Measurements from ENCODE around the gene CHRND.

CHRND gene

GRCh38 chr2:232525791-232526371 is at the start of gene CHRND:
Gene CHRND (plus strand): TSS chr2:232526160. CDS start chr2:232526216, 56 bp downstream.
- peak within 1 kb of the TSS in 2 of 3 experiments; percentile 61 to 86 for H3K27ac Mint-ChIP-seq
- peaks cover 33% of the 10 kb centered on the region for H3K4me1 Mint-ChIP-seq

GRCh38 chr2:232476791-232477190 is 49.2 kb upstream of the CHRND start:
- no peak for TF ChIP-seq CTCF (IDR thresholded peaks at IDR 0.05; ENCODE audit: unreplicated experiment in 3 of 3)
- Mint-ChIP-seq H3K27me3 (ENCODE audit: low read depth) (peaks cover 48% of the 10 kb centered on the region), H3K9me3 (peaks cover 13% of the 10 kb centered on the region), H3K4me1 (peaks cover 15% of the 10 kb centered on the region), H3K27ac (no peak overlapping the region), H3K36me3 (ENCODE audit: low read depth) (peaks cover 8% of the 10 kb centered on the region), H3K4me3 (no peak overlapping the region)

More at GRCh38 chr2:232525791-232526371, at the start of gene CHRND:
- peak within 1 kb of the TSS; percentile 65 to 86 (median 78) for H3K4me3 Mint-ChIP-seq
- H3K27me3 Mint-ChIP-seq (ENCODE audit: low read depth): peaks cover 53% of the 10 kb centered on the region
- H3K9me3 Mint-ChIP-seq: no peaks in the 10 kb centered on the region
- no peaks in the 10 kb centered on the region for H3K36me3 Mint-ChIP-seq (ENCODE audit: low read depth)
- no peak for TF ChIP-seq CTCF (IDR thresholded peaks at IDR 0.05; ENCODE audit: unreplicated experiment in 3 of 3)

GRCh38 chr2:232477751-232478510 is 48.0 kb upstream of the CHRND start:
- Mint-ChIP-seq H3K27ac (no peak overlapping the region), H3K27me3 (ENCODE audit: low read depth) (peaks cover 53% of the 10 kb centered on the region), H3K9me3 (peaks cover 2% of the 10 kb centered on the region), H3K4me3 (no peak overlapping the region), H3K36me3 (ENCODE audit: low read depth) (peaks cover 2% of the 10 kb centered on the region), H3K4me1 (peaks cover 13% of the 10 kb centered on the region)
- no peak for TF ChIP-seq CTCF (IDR thresholded peaks at IDR 0.05; ENCODE audit: unreplicated experiment in 3 of 3)

GRCh38 chr2:232478571-232479340 is 47.2 kb upstream of the CHRND start:
- H3K27me3 Mint-ChIP-seq (ENCODE audit: low read depth): peaks cover 57% of the 10 kb centered on the region
- H3K4me3 Mint-ChIP-seq: no peak overlapping the region
- peaks cover 5% of the 10 kb centered on the region for H3K4me1 Mint-ChIP-seq
- no peaks in the 10 kb centered on the region for H3K36me3 Mint-ChIP-seq (ENCODE audit: low read depth)
- no peaks in the 10 kb centered on the region for H3K9me3 Mint-ChIP-seq
- TF ChIP-seq CTCF (IDR thresholded peaks at IDR 0.05; ENCODE audit: unreplicated experiment in 3 of 3): no peak
- H3K27ac Mint-ChIP-seq: no peak overlapping the region

- H3K27me3 Mint-ChIP-seq (ENCODE audit: low read depth): peaks cover 59% of the 10 kb centered on the region
- H3K36me3 Mint-ChIP-seq (ENCODE audit: low read depth): no peaks in the 10 kb centered on the region
- no peak for TF ChIP-seq CTCF (IDR thresholded peaks at IDR 0.05; ENCODE audit: unreplicated experiment in 3 of 3)
- peaks cover 2% of the 10 kb centered on the region for H3K4me1 Mint-ChIP-seq
- no peaks in the 10 kb centered on the region for H3K9me3 Mint-ChIP-seq
- H3K27ac Mint-ChIP-seq: no peak overlapping the region
- no peak overlapping the region for H3K4me3 Mint-ChIP-seq
These were observed 46.4 kb upstream of the CHRND start for GRCh38 chr2:232479341-232480200.
